Stimulated activated CD8-positive, alpha-beta memory T cell treated with anti-CD3 and anti-CD28 coated beads, Interleukin-7, amount 100 ng/mL, for 1 hour (primary cell): ENCODE measurements around the gene DND1.
"Not testable (repeated sequence)": the region's sequence is repeated elsewhere in the genome, so short reads cannot be mapped to it uniquely, and the experiment has no call there.

ENCODE experiments used
- DNase-seq, 2 donors: peaks; one replicate each; pipeline ENCODE4 v3.0.0-alpha.2; 2020; ENCODE audit warnings: low read depth in 2 of 2

DND1 gene

GRCh38 chr5:140672455-140673186, 755 bp downstream of the DND1 start:
- DNase-seq = no peak

DNA sequence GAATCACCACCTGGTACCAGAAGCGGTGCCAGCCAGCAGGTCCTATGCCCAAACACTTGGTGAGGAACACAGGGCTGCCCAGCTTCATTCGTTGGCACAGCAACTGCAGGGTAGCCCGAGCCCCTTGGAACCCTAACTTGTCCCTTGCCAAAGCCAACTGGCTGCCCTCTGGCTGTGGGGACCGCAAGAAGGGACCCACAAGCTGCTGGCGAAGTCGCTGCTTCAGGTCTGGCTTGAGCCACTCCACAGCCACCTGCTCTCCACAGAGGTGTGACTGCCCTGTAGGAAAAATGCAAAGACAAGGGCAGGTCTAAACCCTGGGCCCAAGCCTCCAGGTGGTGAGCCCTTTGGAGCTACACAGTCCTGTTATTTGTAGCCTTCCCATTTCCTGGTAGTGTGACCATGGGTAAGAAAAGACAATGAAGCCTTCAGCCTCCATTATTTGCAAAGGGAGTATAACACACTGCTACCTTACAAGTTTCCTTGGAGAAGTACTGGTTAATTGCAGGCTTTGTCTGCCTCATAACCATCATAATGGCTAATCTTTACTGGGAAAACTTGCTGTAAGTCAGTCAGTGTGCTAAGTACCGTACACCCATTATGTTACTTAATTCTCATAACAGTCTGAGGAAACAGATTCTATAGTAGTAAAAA, 1.8 kb downstream of the DND1 start:
- no peak for DNase-seq

- DNase-seq = not testable (repeated sequence)
Observed at GRCh38 chr5:140671035-140671434, 2.3 kb downstream of the DND1 start.

- DNase-seq = peak; percentile 90
Observed at GRCh38 chr5:140664359-140665119, 8.8 kb downstream of the DND1 start, which contains the start of gene WDR55. TSS of gene WDR55 (plus strand) at chr5:140664904. CDS start at chr5:140664913, 9 bp downstream.

DNA sequence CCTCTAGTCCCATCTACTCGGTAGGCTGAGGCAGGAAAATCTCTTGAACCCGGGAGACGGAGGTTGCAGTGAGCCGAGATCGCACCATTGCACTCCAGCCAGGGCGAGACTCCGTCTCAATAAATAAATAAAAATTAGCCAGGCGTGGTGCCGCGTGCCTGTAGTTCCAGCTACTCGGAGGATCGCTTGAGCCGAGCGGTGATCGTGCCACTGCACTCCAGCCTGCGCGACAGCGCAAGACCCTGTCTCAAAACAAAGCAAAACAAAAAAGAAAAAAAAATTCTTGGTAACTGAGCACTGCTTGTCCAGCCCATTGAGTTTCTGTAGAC, 9.4 kb downstream of the DND1 start:
- DNase-seq = no peak

GRCh38 chr5:140660371-140660770, 13.0 kb downstream of the DND1 start:
- DNase-seq = not testable (repeated sequence)

- no peak for DNase-seq
Observed at GRCh38 chr5:140658870-140659269, 14.5 kb downstream of the DND1 start.

GRCh38 chr5:140647042-140647419, 26.3 kb downstream of the DND1 start:
- DNase-seq = no peak

DNA sequence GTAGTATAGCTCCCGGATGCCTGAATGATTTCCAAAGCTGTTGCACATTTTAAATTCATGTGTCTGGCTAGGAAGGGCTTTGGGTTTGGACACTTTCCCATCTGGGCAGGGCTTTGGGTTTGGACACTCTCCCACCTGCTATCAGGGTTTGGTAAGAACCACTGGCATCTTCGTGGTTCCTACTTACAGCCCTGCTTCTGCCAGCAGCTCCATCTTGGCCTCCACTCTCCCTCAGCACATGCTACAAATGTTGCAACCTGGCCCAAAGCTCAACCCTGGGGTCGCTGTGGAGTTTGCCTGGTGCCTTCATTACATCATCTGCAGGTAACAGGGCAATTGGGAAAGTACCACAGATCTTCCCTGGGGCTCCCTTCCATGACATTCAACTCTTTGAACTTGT, 30.7 kb downstream of the DND1 start:
- no peak for DNase-seq

GRCh38 chr5:140641716-140642115, 31.7 kb downstream of the DND1 start:
- DNase-seq = no peak

GRCh38 chr5:140639148-140639981, 34.0 kb downstream of the DND1 start, which contains the start of gene TMCO6:
TSS of gene TMCO6 (plus strand) at chr5:140639451. CDS start at chr5:140639528, 77 bp downstream.
- DNase-seq = peak; percentile 92 to 95

DNA sequence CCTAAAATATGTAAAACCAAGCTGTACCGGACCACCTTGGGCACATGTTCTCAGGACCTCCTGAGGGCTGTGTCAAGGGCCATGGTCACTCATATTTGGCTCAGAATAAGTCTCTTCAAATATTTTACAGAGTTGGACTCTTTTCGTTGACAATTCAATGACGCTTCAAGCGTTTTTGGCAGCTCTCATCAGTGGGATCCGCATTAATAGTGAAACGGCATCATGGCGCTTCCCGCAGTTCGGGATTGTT, 34.6 kb downstream of the DND1 start:
- DNase-seq = not testable (repeated sequence)

GRCh38 chr5:140637371-140638100, 35.8 kb downstream of the DND1 start:
- no peak for DNase-seq

GRCh38 chr5:140635291-140636257, 37.8 kb downstream of the DND1 start:
- no peak for DNase-seq

DNA sequence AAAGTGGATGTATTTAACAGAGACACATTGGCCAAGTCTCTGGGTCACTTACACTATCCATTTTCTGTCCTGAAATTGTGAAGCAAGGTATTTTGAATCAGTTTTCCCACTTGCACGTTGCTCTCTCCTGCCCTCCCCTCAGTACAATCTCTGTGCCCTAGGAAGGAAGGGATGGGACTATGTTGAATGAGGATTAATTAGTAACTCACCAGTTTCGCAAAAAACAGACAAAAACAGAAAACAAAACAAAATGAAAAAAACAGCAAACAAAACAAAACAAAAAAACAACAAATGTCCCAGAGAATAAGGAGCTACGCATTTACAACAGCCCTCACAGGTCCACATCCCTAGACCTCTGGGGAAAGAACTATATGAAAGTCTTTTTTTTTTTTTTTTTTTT, 39.3 kb downstream of the DND1 start:
- no peak for DNase-seq

GRCh38 chr5:140633501-140633900, 39.9 kb downstream of the DND1 start:
- no peak for DNase-seq

- DNase-seq = no peak
Observed at GRCh38 chr5:140633021-140633471, 40.3 kb downstream of the DND1 start, which contains the start of gene CD14. TSS of gene CD14 (minus strand) at chr5:140633175. CDS start at chr5:140633071, 104 bp downstream.

- no peak for DNase-seq
Observed at GRCh38 chr5:140632366-140633020, 40.9 kb downstream of the DND1 start.

GRCh38 chr5:140631831-140632365, 41.5 kb downstream of the DND1 start:
- no peak for DNase-seq
